Kidney (tissue), 14 donors: Measurements from ENCODE around the gene RAI1. TPM values are rescaled to one million over a fixed set of nuclear protein-coding genes. Genes with fewer than 3 reads are reported as not detected.

Source experiments
- DNase-seq, 5 donors: peaks; one replicate each; pipeline ENCODE4 v3.0.0-alpha.2; 2013 to 2020
- FAIRE-seq: peaks from 2 replicates; lab custom pipeline; 2012; peaks lifted over from hg19 to GRCh38; lab: Jason Lieb, UNC
- H3K27ac ChIP-seq, 2 donors: one replicate each; pipeline ENCODE4 v1.7.0; 2013; ENCODE audit warnings: low read depth in 2 of 2, low read length in 2 of 2, inconsistent platforms in 1 of 2
- H3K27me3 ChIP-seq: one replicate; pipeline ENCODE4 v1.7.1; 2013; ENCODE audit warnings: low read length, inconsistent platforms; ENCODE audit not compliant: control insufficient read depth, insufficient read depth
- H3K36me3 ChIP-seq, 3 donors: one replicate each; pipeline versions ENCODE4 v1.7.0 to v1.7.1; 2013; ENCODE audit warnings: low read length in 3 of 3, control low read depth in 1 of 3, inconsistent platforms in 1 of 3; ENCODE audit not compliant: insufficient read depth in 3 of 3, control insufficient read depth in 2 of 3
- H3K4me1 ChIP-seq, 3 donors: one replicate each; pipeline versions ENCODE4 v1.7.0 to v1.7.1; 2013; ENCODE audit warnings: low read length in 3 of 3, inconsistent platforms in 1 of 3, low read depth in 1 of 3; ENCODE audit not compliant: control insufficient read depth in 2 of 3, insufficient read depth in 2 of 3
- H3K4me3 ChIP-seq, 3 donors: one replicate each; pipeline versions ENCODE4 v1.7.0 to v1.8.1; 2013; ENCODE audit warnings: low read length in 3 of 3, control low read depth in 1 of 3, inconsistent platforms in 1 of 3
- H3K9ac ChIP-seq, 3 donors: one replicate each; pipeline versions ENCODE4 v1.7.0 to v1.7.1; 2013; ENCODE audit warnings: low read length in 3 of 3, control low read depth in 1 of 3, inconsistent platforms in 1 of 3
- H3K9me3 ChIP-seq, 3 donors: one replicate each; pipeline versions ENCODE4 v1.7.0 to v1.7.1; 2013; ENCODE audit warnings: low read length in 3 of 3, control low read depth in 1 of 3, inconsistent platforms in 1 of 3; ENCODE audit not compliant: control insufficient read depth in 2 of 3, insufficient read depth in 1 of 3
- intact Hi-C: fragments of 100-400 bp; cut with DNase I; formaldehyde crosslinking; loops from one replicate; pipeline ENCODE4 v1.11.1; 2022
- polyA plus RNA-seq: library from polyadenylated mRNA; stranded (reverse); fragments of 350-450 nt; fragmentation: Illumina TruSeq; extraction: RNeasy Lipid Tissue Mini Kit (QIAGEN cat#74804); gene quantifications from one replicate; pipeline ENCODE4 v1.2.3, GENCODE V29; 2014; ENCODE audit warnings: low read depth, low replicate concordance; ENCODE audit not compliant: insufficient read depth
- total RNA-seq: library from RNA; stranded (reverse); fragmentation: NEBNext Ultra II Directional; extraction: Animal tissue kit (Norgen Biotek cat#: 25700); gene quantifications from one replicate; pipeline ENCODE4 v1.2.1, GENCODE V29; 2021
- TF ChIP-seq, protein P1 (sequence below): IDR thresholded peaks from 3 replicates; pipeline ENCODE4 v1.5.1; 2012; ENCODE audit warnings: mild to moderate bottlenecking, moderate library complexity, borderline replicate concordance; ENCODE audit not compliant: insufficient read depth; ENCODE audit errors: extremely low read depth
- donor health status: control.
- donor health status: control.
- donor health status: control.
- donor health status: control.
- donor health status: control.
- donor health status: DM: yes; HTN: yes; CAD: no.
- donor health status: Normal renal cell carcinoma (clear cell type).

RAI1 gene
- total and polyA plus RNA-seq, 2 donors from 2014 or later, result 6.7 to 50.5 TPM

- FAIRE-seq, result no peak
- Histone ChIP-seq H3K27me3 (no peaks in the 10 kb centered on the region), H3K4me1 (peaks cover 2 to 12% (median 6%) of the 10 kb centered on the region in 3 donors), H3K9me3 (no peaks in the 10 kb centered on the region), H3K27ac (no peak overlapping the region), H3K36me3 (peaks cover 0 to 32% (median 12%) of the 10 kb centered on the region in 3 donors), H3K9ac (no peak overlapping the region), H3K4me3 (no peak overlapping the region)
- peak in 1 of 5 donors; percentile 55 for DNase-seq
- TF ChIP-seq, protein P1, sequence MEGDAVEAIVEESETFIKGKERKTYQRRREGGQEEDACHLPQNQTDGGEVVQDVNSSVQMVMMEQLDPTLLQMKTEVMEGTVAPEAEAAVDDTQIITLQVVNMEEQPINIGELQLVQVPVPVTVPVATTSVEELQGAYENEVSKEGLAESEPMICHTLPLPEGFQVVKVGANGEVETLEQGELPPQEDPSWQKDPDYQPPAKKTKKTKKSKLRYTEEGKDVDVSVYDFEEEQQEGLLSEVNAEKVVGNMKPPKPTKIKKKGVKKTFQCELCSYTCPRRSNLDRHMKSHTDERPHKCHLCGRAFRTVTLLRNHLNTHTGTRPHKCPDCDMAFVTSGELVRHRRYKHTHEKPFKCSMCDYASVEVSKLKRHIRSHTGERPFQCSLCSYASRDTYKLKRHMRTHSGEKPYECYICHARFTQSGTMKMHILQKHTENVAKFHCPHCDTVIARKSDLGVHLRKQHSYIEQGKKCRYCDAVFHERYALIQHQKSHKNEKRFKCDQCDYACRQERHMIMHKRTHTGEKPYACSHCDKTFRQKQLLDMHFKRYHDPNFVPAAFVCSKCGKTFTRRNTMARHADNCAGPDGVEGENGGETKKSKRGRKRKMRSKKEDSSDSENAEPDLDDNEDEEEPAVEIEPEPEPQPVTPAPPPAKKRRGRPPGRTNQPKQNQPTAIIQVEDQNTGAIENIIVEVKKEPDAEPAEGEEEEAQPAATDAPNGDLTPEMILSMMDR, result no peak
- intact Hi-C loops, result loop anchor here (5.0 kb wide), 1 partner anchor 48 kb away; no protein-coding TSS in a partner anchor
These were observed 133.2 kb downstream of the RAI1 start for GRCh38 chr17:17814162-17815061.

DNA sequence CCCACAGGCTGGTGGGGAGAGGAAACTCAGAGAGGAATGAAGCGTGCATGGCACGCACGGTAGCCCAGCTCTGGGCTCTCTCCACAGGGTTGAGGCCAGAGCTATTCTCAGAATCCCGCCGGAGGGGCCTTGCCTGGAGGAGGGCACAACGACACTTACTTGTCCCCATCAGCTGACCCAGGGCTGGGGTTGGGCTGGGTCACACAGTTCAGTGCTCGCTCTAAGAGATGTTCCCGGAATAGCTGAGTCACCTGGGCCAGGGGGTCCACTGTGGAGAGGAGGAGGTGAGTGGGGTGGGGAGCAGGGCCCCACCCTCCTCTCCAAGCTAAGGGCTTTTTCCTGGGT is 133.8 kb downstream of the RAI1 start:
- DNase-seq (no peak), FAIRE-seq (no peak)
- no peaks in the 10 kb centered on the region for H3K27me3 ChIP-seq
- TF ChIP-seq, protein P1, result no peak
- no peak overlapping the region for H3K9ac ChIP-seq
- H3K9me3 ChIP-seq, result no peaks in the 10 kb centered on the region
- intact Hi-C loops, result no loop called here
- no peak overlapping the region for H3K4me3 ChIP-seq
- H3K36me3 ChIP-seq, result peaks cover 0 to 32% (median 12%) of the 10 kb centered on the region in 3 donors
- H3K4me1 ChIP-seq, result peaks cover 2 to 15% (median 6%) of the 10 kb centered on the region in 3 donors
- H3K27ac ChIP-seq, result no peak overlapping the region

DNA sequence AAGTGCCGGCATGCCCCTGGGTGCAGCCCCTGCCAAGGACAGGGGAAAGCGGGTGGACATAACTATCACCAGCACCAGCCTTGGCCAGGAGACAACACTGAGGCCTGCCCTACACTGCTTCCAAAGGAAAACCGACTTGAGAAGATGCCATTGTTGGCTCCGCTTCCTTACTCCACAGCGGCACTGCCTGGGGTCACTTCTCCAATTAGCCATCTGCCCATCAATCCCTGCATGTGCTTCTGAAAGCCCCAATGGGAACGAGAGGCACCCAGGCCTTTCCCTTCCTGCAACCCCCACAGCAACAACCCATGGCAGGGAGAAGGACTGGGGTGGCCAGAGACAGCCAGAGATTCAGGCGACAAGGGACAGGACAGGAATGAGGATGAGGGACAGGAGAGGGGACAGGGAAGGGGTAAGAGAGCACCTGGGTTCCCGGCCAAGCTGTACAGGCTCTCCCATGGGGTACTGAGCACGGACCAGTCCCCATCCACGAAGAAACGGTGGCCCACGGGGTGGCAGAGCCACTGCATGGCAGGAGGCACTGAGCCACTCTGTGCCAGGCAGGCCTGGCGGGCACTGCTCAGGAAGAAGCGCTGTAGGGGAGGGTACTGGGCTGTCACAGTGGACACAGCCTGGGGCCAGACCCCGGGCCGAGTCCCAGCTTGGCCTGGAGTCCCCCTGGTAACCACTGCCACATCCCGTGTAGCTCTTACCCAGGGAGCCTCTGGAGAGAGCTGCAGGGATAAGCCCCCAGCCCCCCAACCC is 134.4 kb downstream of the RAI1 start:
- Histone ChIP-seq H3K36me3 (peaks cover 0 to 32% (median 12%) of the 10 kb centered on the region in 3 donors), H3K9me3 (no peaks in the 10 kb centered on the region), H3K27ac (no peak overlapping the region), H3K4me3 (no peak overlapping the region), H3K9ac (no peak overlapping the region), H3K27me3 (no peaks in the 10 kb centered on the region), H3K4me1 (peaks cover 2 to 21% (median 6%) of the 10 kb centered on the region in 3 donors)
- intact Hi-C loops, result no loop called here
- FAIRE-seq (no peak), DNase-seq (no peak)
- TF ChIP-seq, protein P1, result no peak
